ENCODE results near the gene MAP4K3. TPM values are rescaled to one million over a fixed set of nuclear protein-coding genes. Genes with fewer than 3 reads are reported as not detected.
"Not testable (repeated sequence)": the region's sequence is repeated elsewhere in the genome, so short reads cannot be mapped to it uniquely, and the experiment has no call there.

Gene MAP4K3
- total RNA-seq, 3 donors from 2014 or later: 56.2 to 101 (median 69.8) TPM

DNA sequence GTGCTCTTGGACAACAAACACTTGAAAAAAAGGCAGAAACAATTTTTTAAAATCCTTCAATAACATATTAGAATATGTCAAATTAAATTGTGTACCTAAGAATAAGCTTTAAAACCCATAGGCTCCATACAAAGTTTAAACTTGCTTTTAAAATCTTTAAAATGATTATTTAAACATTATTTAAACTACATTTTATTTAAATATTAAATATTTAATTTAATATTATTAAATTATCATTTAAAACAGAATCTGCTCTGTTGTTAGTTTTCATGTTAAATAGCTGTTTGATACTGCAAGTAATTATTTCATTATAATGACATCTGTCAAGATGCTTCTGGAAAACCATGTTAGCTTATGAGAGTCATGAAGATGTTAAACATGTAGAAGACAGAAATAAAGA is 75.6 kb downstream of the MAP4K3 start:
- H3K27ac ChIP-seq: no peak overlapping the region
- TF ChIP-seq POLR2AphosphoS5 (IDR thresholded peaks at IDR 0.05): no peak
- TF ChIP-seq, protein P1, sequence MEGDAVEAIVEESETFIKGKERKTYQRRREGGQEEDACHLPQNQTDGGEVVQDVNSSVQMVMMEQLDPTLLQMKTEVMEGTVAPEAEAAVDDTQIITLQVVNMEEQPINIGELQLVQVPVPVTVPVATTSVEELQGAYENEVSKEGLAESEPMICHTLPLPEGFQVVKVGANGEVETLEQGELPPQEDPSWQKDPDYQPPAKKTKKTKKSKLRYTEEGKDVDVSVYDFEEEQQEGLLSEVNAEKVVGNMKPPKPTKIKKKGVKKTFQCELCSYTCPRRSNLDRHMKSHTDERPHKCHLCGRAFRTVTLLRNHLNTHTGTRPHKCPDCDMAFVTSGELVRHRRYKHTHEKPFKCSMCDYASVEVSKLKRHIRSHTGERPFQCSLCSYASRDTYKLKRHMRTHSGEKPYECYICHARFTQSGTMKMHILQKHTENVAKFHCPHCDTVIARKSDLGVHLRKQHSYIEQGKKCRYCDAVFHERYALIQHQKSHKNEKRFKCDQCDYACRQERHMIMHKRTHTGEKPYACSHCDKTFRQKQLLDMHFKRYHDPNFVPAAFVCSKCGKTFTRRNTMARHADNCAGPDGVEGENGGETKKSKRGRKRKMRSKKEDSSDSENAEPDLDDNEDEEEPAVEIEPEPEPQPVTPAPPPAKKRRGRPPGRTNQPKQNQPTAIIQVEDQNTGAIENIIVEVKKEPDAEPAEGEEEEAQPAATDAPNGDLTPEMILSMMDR (IDR thresholded peaks at IDR 0.05): no peak
- TF ChIP-seq POLR2A (IDR thresholded peaks at IDR 0.05): no peak
- H3K4me1 ChIP-seq: no peaks in the 10 kb centered on the region

DNA sequence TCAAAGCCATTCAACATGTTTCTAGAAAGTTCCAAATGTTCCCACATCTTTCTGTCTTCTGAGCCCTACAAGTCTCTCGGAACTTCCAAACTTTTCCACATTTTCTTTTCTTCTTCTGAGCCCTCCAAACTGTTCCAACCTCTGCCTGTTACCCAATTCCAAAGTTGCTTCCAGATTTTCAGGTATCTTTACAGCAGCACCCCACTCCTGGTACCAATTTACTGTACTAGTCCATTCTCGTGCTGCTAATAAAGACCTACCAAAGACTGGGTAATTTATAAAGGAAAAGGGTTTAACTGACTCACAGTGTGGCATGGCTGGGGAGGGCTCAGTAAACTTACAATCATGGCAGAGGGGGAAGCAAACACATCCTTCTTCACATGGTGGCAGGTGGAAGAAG is 76.7 kb downstream of the MAP4K3 start:
- H3K4me1 ChIP-seq; DNase-seq (ENCODE audit: low spot score in 2 of 2); H3K27ac ChIP-seq; intact Hi-C loops (cut with DNase I; ENCODE audit: low total_unique reads); H3K4me3 ChIP-seq; H3K36me3 ChIP-seq; H3K27me3 ChIP-seq: not testable (repeated sequence)
- H3K9me3 ChIP-seq: peaks cover 15 to 30% of the 10 kb centered on the region in 2 donors

More for the DNA sequence above, 75.6 kb downstream of the MAP4K3 start:
- H3K4me3 ChIP-seq: no peak overlapping the region
- DNase-seq (ENCODE audit: low spot score in 2 of 2): no peak
- no peaks in the 10 kb centered on the region for H3K36me3 ChIP-seq
- intact Hi-C loops (cut with DNase I; ENCODE audit: low total_unique reads): no loop called here
- peaks cover 15 to 30% of the 10 kb centered on the region in 2 donors for H3K9me3 ChIP-seq
- no peaks in the 10 kb centered on the region for H3K27me3 ChIP-seq

DNA sequence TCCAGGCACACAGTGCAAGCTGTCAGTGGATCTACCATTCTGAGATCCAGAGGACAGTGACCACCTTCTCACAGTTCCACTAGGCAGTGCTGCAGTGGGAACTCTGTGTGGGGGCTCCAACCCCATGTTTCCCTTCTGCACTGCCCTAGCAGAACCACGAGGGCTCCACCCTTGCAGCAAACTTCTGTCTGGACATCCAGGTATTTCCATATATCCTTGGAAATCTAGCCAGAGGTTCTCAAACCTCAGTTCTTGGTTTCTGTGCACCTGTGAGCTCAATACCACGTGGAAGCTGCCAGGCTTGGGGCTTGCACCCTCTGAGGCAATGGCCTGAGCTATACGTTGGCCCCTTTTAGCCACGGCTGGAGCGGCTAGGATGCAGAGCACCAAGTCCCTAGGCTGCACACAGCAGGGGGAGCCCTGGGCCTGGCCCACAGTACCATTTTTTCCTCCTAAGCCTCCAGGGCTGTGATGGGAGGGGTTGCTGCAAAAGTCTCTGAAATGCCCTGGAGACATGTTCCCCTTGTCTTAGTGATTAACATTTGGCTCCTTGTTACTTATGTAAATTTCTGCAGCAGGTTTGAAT is 77.5 kb downstream of the MAP4K3 start:
- Histone ChIP-seq H3K4me1 (no peaks in the 10 kb centered on the region), H3K36me3 (no peaks in the 10 kb centered on the region), H3K27ac (no peak overlapping the region), H3K9me3 (peaks cover 15 to 30% of the 10 kb centered on the region in 2 donors), H3K4me3 (no peak overlapping the region), H3K27me3 (no peaks in the 10 kb centered on the region)
- intact Hi-C loops (cut with DNase I; ENCODE audit: low total_unique reads): no loop called here
- no peak for TF ChIP-seq POLR2AphosphoS5 (IDR thresholded peaks at IDR 0.05)
- TF ChIP-seq, protein P1 (IDR thresholded peaks at IDR 0.05): no peak
- TF ChIP-seq POLR2A (IDR thresholded peaks at IDR 0.05): no peak
- no peak for DNase-seq (ENCODE audit: low spot score in 2 of 2)

DNA sequence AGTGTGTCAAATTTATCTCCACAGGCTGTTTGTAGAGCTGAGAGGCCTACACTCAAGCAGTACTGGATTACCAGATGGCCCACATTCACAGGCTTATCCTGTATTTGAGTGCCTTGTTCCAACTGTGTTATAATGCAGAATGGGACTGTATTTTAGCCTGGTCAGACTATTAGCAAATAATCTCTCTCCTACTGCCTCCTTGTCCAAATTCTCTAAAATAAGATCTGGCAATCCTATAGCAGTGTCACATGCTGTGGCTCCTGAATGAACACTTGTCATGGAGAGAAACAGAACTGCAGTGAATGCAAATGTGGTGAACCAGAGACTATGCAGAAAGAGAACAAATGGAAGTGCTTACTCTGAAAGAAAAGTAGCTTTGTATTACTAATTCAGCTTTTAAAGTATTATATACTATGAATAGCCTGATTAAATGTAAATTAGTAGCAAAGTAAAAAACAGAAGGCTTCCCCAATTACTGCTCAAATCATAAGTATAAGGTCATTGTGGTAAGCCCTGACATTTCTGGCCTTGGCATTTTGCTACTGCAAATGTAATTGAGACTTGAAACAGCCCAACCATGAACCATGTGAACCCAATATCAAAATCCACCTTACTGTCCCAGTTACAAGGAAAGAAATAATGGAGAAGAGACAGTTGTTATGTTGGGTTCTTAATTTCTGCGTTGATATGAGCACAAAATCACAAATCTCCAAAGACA is 80.0 kb downstream of the MAP4K3 start:
- H3K27me3 ChIP-seq: no peaks in the 10 kb centered on the region
- DNase-seq (ENCODE audit: low spot score in 2 of 2): no peak
- no peak overlapping the region for H3K4me3 ChIP-seq
- intact Hi-C loops (cut with DNase I; ENCODE audit: low total_unique reads): no loop called here
- H3K36me3 ChIP-seq: no peaks in the 10 kb centered on the region
- TF ChIP-seq, protein P1 (IDR thresholded peaks at IDR 0.05): no peak
- TF ChIP-seq POLR2AphosphoS5 (IDR thresholded peaks at IDR 0.05) (no peak), POLR2A (IDR thresholded peaks at IDR 0.05) (no peak)
- peaks cover 9 to 22% of the 10 kb centered on the region in 2 donors for H3K9me3 ChIP-seq
- H3K27ac ChIP-seq: no peak overlapping the region
- no peaks in the 10 kb centered on the region for H3K4me1 ChIP-seq

DNA sequence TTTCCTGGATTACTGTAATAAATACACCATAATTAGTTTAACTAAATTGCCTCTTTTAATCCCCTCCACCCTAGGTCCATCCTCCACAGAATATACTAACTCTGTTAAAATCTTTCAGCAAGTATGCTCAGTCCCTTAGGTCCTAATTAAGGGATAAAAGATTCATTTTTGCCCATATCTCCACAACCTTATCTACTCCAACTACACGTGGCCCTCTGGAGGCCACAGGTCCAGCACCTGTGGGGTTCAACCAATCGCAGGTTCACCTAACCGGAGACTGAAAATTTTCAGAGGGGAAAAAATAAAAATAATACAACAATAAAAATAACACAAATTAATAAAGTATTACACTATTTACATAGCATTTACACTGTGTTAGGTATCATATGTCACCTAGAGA is 86.4 kb downstream of the MAP4K3 start:
- no peak for TF ChIP-seq POLR2AphosphoS5 (IDR thresholded peaks at IDR 0.05)
- intact Hi-C loops (cut with DNase I; ENCODE audit: low total_unique reads): no loop called here
- Histone ChIP-seq H3K27me3 (no peaks in the 10 kb centered on the region), H3K9me3 (no peaks in the 10 kb centered on the region), H3K4me3 (no peak overlapping the region), H3K27ac (no peak overlapping the region), H3K4me1 (no peaks in the 10 kb centered on the region), H3K36me3 (peaks cover 5% of the 10 kb centered on the region)
- DNase-seq (ENCODE audit: low spot score in 2 of 2): no peak

DNA sequence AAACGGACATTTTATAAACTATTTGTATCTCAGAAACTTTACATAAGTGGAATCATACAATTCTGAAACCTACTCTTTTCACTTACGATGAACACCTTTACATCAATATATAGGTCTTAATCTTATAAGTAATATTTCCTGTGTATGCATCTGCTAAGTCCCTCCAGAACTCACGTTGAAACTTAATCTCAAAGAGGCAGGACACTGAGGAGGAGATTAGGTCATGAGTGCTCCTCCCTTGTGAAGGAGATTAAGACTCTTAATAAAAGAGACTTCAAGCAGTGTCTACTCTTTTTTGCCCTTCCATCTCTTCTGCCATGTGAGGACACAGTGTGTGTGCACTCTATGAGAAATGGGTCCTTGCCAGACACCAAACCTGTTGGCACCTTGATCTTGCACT is 98.6 kb downstream of the MAP4K3 start:
- no peak for DNase-seq (ENCODE audit: low spot score in 2 of 2)
- no peak for TF ChIP-seq POLR2AphosphoS5 (IDR thresholded peaks at IDR 0.05)
- TF ChIP-seq, protein P1 (IDR thresholded peaks at IDR 0.05): no peak
- no peak for TF ChIP-seq POLR2A (IDR thresholded peaks at IDR 0.05)
- H3K36me3 ChIP-seq: no peaks in the 10 kb centered on the region
- H3K9me3 ChIP-seq: no peaks in the 10 kb centered on the region
- H3K27me3 ChIP-seq: no peaks in the 10 kb centered on the region
- H3K4me3 ChIP-seq: no peak overlapping the region
- intact Hi-C loops (cut with DNase I; ENCODE audit: low total_unique reads): no loop called here
- no peaks in the 10 kb centered on the region for H3K4me1 ChIP-seq
- H3K27ac ChIP-seq: no peak overlapping the region

Measured in breast epithelium (tissue), 4 donors.